ENCODE results near the gene SIRPB2. TPM values are rescaled to one million over a fixed set of nuclear protein-coding genes. Genes with fewer than 3 reads are reported as not detected.

The SIRPB2 gene
- total and polyA plus RNA-seq, 3 experiments from 2014 or later = not detected

GRCh38 chr20:1533059-1533458 is 41.8 kb upstream of the SIRPB2 start:
- no peaks in the 10 kb centered on the region for H3K36me3 ChIP-seq (ENCODE audit: insufficient read depth, low read length)
- no peaks in the 10 kb centered on the region for H3K36me3 Mint-ChIP-seq
- ChIA-PET POLR2A (no interaction called here), CTCF (interaction anchor here (0.7 to 2.3 kb wide), 3 partner anchors 23 to 244 kb away, joined by 3 to 11 read pairs (median 7); no protein-coding TSS in a partner anchor)
- no peak overlapping the region for H3K4me3 Mint-ChIP-seq
- no peak overlapping the region for H3K27ac Mint-ChIP-seq
- no peak overlapping the region for H3K27ac ChIP-seq (ENCODE audit: low read depth, low read length)
- no peaks in the 10 kb centered on the region for H3K27me3 ChIP-seq (ENCODE audit: insufficient read depth, low read length, poor library complexity, severe bottlenecking)
- peaks cover 0 to 4% (median 0%) of the 10 kb centered on the region in 3 donors for H3K4me1 Mint-ChIP-seq
- H3K27me3 Mint-ChIP-seq = peaks cover 2 to 34% of the 10 kb centered on the region in 2 donors
- no peaks in the 10 kb centered on the region for H3K4me1 ChIP-seq (ENCODE audit: insufficient read depth, low read length)
- DNase-seq = no peak
- H3K9me3 Mint-ChIP-seq = peaks cover 0 to 2% (median 0%) of the 10 kb centered on the region in 5 donors
- no peak overlapping the region for H3K4me3 ChIP-seq (ENCODE audit: low read length)
- no peaks in the 10 kb centered on the region for H3K9me3 ChIP-seq (ENCODE audit: low read length)

GRCh38 chr20:1528811-1529210 is 37.6 kb upstream of the SIRPB2 start:
- Histone ChIP-seq H3K36me3 (ENCODE audit: insufficient read depth, low read length) (no peaks in the 10 kb centered on the region), H3K27ac (ENCODE audit: low read depth, low read length) (no peak overlapping the region), H3K9me3 (ENCODE audit: low read length) (no peaks in the 10 kb centered on the region), H3K4me3 (ENCODE audit: low read length) (no peak overlapping the region), H3K4me1 (ENCODE audit: insufficient read depth, low read length) (peaks cover 3% of the 10 kb centered on the region), H3K27me3 (ENCODE audit: insufficient read depth, low read length, poor library complexity, severe bottlenecking) (no peaks in the 10 kb centered on the region)
- no peak overlapping the region for H3K27ac Mint-ChIP-seq
- CTCF ChIA-PET = no interaction called here
- POLR2A ChIA-PET = no interaction called here
- no peaks in the 10 kb centered on the region for H3K36me3 Mint-ChIP-seq
- DNase-seq = no peak
- no peaks in the 10 kb centered on the region for H3K4me1 Mint-ChIP-seq
- peaks cover 9 to 39% of the 10 kb centered on the region in 2 donors for H3K27me3 Mint-ChIP-seq
- peaks cover 0 to 8% (median 5%) of the 10 kb centered on the region in 5 donors for H3K9me3 Mint-ChIP-seq
- no peak overlapping the region for H3K4me3 Mint-ChIP-seq

GRCh38 chr20:1527923-1528322 is 36.7 kb upstream of the SIRPB2 start:
- Histone ChIP-seq H3K36me3 (ENCODE audit: insufficient read depth, low read length) (no peaks in the 10 kb centered on the region), H3K4me1 (ENCODE audit: insufficient read depth, low read length) (peaks cover 3% of the 10 kb centered on the region), H3K9me3 (ENCODE audit: low read length) (no peaks in the 10 kb centered on the region), H3K27ac (ENCODE audit: low read depth, low read length) (no peak overlapping the region), H3K27me3 (ENCODE audit: insufficient read depth, low read length, poor library complexity, severe bottlenecking) (no peaks in the 10 kb centered on the region), H3K4me3 (ENCODE audit: low read length) (no peak overlapping the region)
- H3K36me3 Mint-ChIP-seq = no peaks in the 10 kb centered on the region
- ChIA-PET POLR2A (no interaction called here), CTCF (interaction anchor here (1.3 kb wide), 1 partner anchor 249 kb away, joined by 4 read pairs; no protein-coding TSS in a partner anchor)
- peaks cover 0 to 8% (median 5%) of the 10 kb centered on the region in 5 donors for H3K9me3 Mint-ChIP-seq
- DNase-seq = no peak
- H3K4me3 Mint-ChIP-seq = no peak overlapping the region
- no peak overlapping the region for H3K27ac Mint-ChIP-seq
- no peaks in the 10 kb centered on the region for H3K4me1 Mint-ChIP-seq
- peaks cover 9 to 39% of the 10 kb centered on the region in 2 donors for H3K27me3 Mint-ChIP-seq

- H3K36me3 ChIP-seq (ENCODE audit: insufficient read depth, low read length) = no peaks in the 10 kb centered on the region
- Mint-ChIP-seq H3K9me3 (peaks cover 0 to 8% (median 5%) of the 10 kb centered on the region in 5 donors), H3K4me3 (no peak overlapping the region), H3K36me3 (no peaks in the 10 kb centered on the region), H3K4me1 (no peaks in the 10 kb centered on the region), H3K27ac (no peak overlapping the region), H3K27me3 (peaks cover 10 to 36% of the 10 kb centered on the region in 2 donors)
- ChIA-PET CTCF (interaction anchor here (1.3 kb wide), 1 partner anchor 250 kb away, joined by 4 read pairs; no protein-coding TSS in a partner anchor), POLR2A (no interaction called here)
- no peak overlapping the region for H3K4me3 ChIP-seq (ENCODE audit: low read length)
- H3K27me3 ChIP-seq (ENCODE audit: insufficient read depth, low read length, poor library complexity, severe bottlenecking) = no peaks in the 10 kb centered on the region
- no peak overlapping the region for H3K27ac ChIP-seq (ENCODE audit: low read depth, low read length)
- no peak for DNase-seq
- H3K4me1 ChIP-seq (ENCODE audit: insufficient read depth, low read length) = peaks cover 3% of the 10 kb centered on the region
- H3K9me3 ChIP-seq (ENCODE audit: low read length) = no peaks in the 10 kb centered on the region
Measured at GRCh38 chr20:1526896-1527295, 35.7 kb upstream of the SIRPB2 start.

- no peak for DNase-seq
- Histone ChIP-seq H3K4me1 (ENCODE audit: insufficient read depth, low read length) (peaks cover 3% of the 10 kb centered on the region), H3K27ac (ENCODE audit: low read depth, low read length) (no peak overlapping the region), H3K9me3 (ENCODE audit: low read length) (no peaks in the 10 kb centered on the region), H3K27me3 (ENCODE audit: insufficient read depth, low read length, poor library complexity, severe bottlenecking) (no peaks in the 10 kb centered on the region), H3K36me3 (ENCODE audit: insufficient read depth, low read length) (no peaks in the 10 kb centered on the region), H3K4me3 (ENCODE audit: low read length) (no peak overlapping the region)
- H3K9me3 Mint-ChIP-seq = peaks cover 0 to 8% (median 5%) of the 10 kb centered on the region in 5 donors
- ChIA-PET CTCF (no interaction called here), POLR2A (no interaction called here)
- no peaks in the 10 kb centered on the region for H3K4me1 Mint-ChIP-seq
- no peak overlapping the region for H3K27ac Mint-ChIP-seq
- H3K27me3 Mint-ChIP-seq = peaks cover 11 to 30% of the 10 kb centered on the region in 2 donors
- H3K4me3 Mint-ChIP-seq = no peak overlapping the region
- no peaks in the 10 kb centered on the region for H3K36me3 Mint-ChIP-seq
Measured at GRCh38 chr20:1526310-1526709, 35.1 kb upstream of the SIRPB2 start.

GRCh38 chr20:1524004-1524403 is 32.8 kb upstream of the SIRPB2 start:
- Mint-ChIP-seq H3K36me3 (no peaks in the 10 kb centered on the region), H3K27me3 (peaks cover 9 to 13% of the 10 kb centered on the region in 2 donors), H3K4me1 (no peaks in the 10 kb centered on the region), H3K4me3 (no peak overlapping the region), H3K9me3 (peaks cover 0 to 8% (median 5%) of the 10 kb centered on the region in 5 donors), H3K27ac (no peak overlapping the region)
- ChIA-PET POLR2A (no interaction called here), CTCF (no interaction called here)
- Histone ChIP-seq H3K4me1 (ENCODE audit: insufficient read depth, low read length) (peaks cover 3% of the 10 kb centered on the region), H3K4me3 (ENCODE audit: low read length) (no peak overlapping the region), H3K36me3 (ENCODE audit: insufficient read depth, low read length) (no peaks in the 10 kb centered on the region), H3K9me3 (ENCODE audit: low read length) (no peaks in the 10 kb centered on the region), H3K27ac (ENCODE audit: low read depth, low read length) (no peak overlapping the region), H3K27me3 (ENCODE audit: insufficient read depth, low read length, poor library complexity, severe bottlenecking) (no peaks in the 10 kb centered on the region)
- no peak for DNase-seq

- POLR2A ChIA-PET = no interaction called here
- Histone ChIP-seq H3K9me3 (ENCODE audit: low read length) (no peaks in the 10 kb centered on the region), H3K36me3 (ENCODE audit: insufficient read depth, low read length) (no peaks in the 10 kb centered on the region), H3K27ac (ENCODE audit: low read depth, low read length) (no peak overlapping the region), H3K4me1 (ENCODE audit: insufficient read depth, low read length) (no peaks in the 10 kb centered on the region), H3K27me3 (ENCODE audit: insufficient read depth, low read length, poor library complexity, severe bottlenecking) (no peaks in the 10 kb centered on the region), H3K4me3 (ENCODE audit: low read length) (no peak overlapping the region)
- DNase-seq = no peak
- CTCF ChIA-PET = no interaction called here
- Mint-ChIP-seq H3K36me3 (peaks cover 0 to 5% (median 1%) of the 10 kb centered on the region in 3 donors), H3K27ac (no peak overlapping the region), H3K9me3 (peaks cover 0 to 5% (median 2%) of the 10 kb centered on the region in 5 donors), H3K4me1 (no peaks in the 10 kb centered on the region), H3K4me3 (no peak overlapping the region), H3K27me3 (peaks cover 3 to 28% of the 10 kb centered on the region in 2 donors)
Measured at GRCh38 chr20:1517010-1517409, 25.8 kb upstream of the SIRPB2 start.

- H3K36me3 ChIP-seq (ENCODE audit: insufficient read depth, low read length) = no peaks in the 10 kb centered on the region
- ChIA-PET POLR2A (no interaction called here), CTCF (interaction anchor here (1.4 kb wide), 1 partner anchor 10 kb away, joined by 3 read pairs; no protein-coding TSS in a partner anchor)
- Mint-ChIP-seq H3K9me3 (peaks cover 0 to 5% (median 2%) of the 10 kb centered on the region in 5 donors), H3K36me3 (peaks cover 0 to 5% (median 1%) of the 10 kb centered on the region in 3 donors), H3K4me3 (no peak overlapping the region), H3K27me3 (peaks cover 8 to 45% of the 10 kb centered on the region in 2 donors), H3K4me1 (no peaks in the 10 kb centered on the region), H3K27ac (no peak overlapping the region)
- no peak overlapping the region for H3K27ac ChIP-seq (ENCODE audit: low read depth, low read length)
- no peaks in the 10 kb centered on the region for H3K27me3 ChIP-seq (ENCODE audit: insufficient read depth, low read length, poor library complexity, severe bottlenecking)
- DNase-seq = no peak
- no peaks in the 10 kb centered on the region for H3K4me1 ChIP-seq (ENCODE audit: insufficient read depth, low read length)
- no peaks in the 10 kb centered on the region for H3K9me3 ChIP-seq (ENCODE audit: low read length)
- H3K4me3 ChIP-seq (ENCODE audit: low read length) = no peak overlapping the region
Measured at GRCh38 chr20:1513801-1514200, 22.6 kb upstream of the SIRPB2 start.
